Spleen (tissue), 7 donors: ENCODE data around the gene DPEP2.
"Not testable (repeated sequence)": the region's sequence is repeated elsewhere in the genome, so short reads cannot be mapped to it uniquely, and the experiment has no call there.

Experiments used
- POLR2A ChIP-seq, 3 donors: fragments of 450-650 bp; IDR thresholded peaks; one replicate each; pipeline ENCODE4 v1.5.1; 2017; ENCODE audit warnings: antibody characterized with exemption in 3 of 3, mild to moderate bottlenecking in 1 of 3
- POLR2AphosphoS5 ChIP-seq, 3 donors: sonication (generic); formaldehyde crosslinking; IDR thresholded peaks; one replicate each; pipeline ENCODE4 v1.5.1; 2017; ENCODE audit warnings: antibody characterized with exemption in 3 of 3
- TF ChIP-seq, protein P1 (sequence below), 11 experiments: fragments of 200-600 bp in 7 of 11; fragments of 450-650 bp in 4 of 11; sonication (generic) in 4 of 11; IDR thresholded peaks in 8 of 11; conservative IDR thresholded peaks in 3 of 11; 1 replicate in 7 of 11; 2 replicates in 4 of 11; pipeline versions ENCODE4 v1.4.0 to v1.8.0; 2016 to 2021; ENCODE audit warnings: antibody characterized with exemption in 11 of 11, inconsistent platforms in 4 of 11, mild to moderate bottlenecking in 1 of 11
- donor health status: DM: no; HTN: no; CAD: no; lungs with moderate emphysema.
- donor health status: DM: no; HTN: no; CAD: no.
- donor health status: DM: no; HTN: no; CAD: no.

DNA sequence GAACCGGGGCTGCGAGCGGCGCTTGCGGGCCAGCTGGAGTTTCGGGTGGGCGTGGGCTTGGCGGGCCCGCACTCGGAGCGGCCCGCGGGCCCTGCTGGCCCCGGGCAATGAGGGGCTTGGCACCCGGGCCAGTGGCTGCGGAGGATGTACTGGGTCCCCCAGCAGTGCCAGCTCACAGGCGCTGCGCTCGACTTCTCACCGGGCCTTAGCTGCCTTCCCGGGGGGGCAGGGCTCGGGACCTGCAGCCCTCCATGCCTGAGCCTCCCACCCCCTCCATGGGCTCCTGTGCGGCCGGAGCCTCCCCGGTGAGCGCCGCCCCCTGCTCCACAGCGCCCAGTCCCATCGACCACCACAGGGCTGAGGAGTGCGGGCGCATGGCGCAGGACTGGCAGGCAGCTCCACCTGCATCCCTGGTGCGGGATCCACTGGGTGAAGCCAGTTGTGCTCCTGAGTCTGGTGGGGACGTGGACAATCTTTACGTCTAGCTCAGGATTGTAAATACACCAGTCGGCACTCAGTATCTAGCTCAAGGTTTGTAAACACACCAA, 979 bp downstream of the DPEP2 start:
- not testable (repeated sequence) for TF ChIP-seq POLR2AphosphoS5, POLR2A (IDR thresholded peaks at IDR 0.05)
- TF ChIP-seq, protein P1, sequence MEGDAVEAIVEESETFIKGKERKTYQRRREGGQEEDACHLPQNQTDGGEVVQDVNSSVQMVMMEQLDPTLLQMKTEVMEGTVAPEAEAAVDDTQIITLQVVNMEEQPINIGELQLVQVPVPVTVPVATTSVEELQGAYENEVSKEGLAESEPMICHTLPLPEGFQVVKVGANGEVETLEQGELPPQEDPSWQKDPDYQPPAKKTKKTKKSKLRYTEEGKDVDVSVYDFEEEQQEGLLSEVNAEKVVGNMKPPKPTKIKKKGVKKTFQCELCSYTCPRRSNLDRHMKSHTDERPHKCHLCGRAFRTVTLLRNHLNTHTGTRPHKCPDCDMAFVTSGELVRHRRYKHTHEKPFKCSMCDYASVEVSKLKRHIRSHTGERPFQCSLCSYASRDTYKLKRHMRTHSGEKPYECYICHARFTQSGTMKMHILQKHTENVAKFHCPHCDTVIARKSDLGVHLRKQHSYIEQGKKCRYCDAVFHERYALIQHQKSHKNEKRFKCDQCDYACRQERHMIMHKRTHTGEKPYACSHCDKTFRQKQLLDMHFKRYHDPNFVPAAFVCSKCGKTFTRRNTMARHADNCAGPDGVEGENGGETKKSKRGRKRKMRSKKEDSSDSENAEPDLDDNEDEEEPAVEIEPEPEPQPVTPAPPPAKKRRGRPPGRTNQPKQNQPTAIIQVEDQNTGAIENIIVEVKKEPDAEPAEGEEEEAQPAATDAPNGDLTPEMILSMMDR (IDR thresholded peaks at IDR 0.05 in 8 of 11, conservative IDR thresholded peaks at IDR 0.05 in 3 of 11), result not testable (repeated sequence)
